Coronary artery (tissue), 2 donors: Measurements from ENCODE around the gene RNU2-63P.
A peak's percentile ranks its signal among the peaks of the same experiment; 100 is the strongest.

Source experiments
- DNase-seq: peaks from one replicate; pipeline ENCODE4 v3.0.0-alpha.2; 2017; ENCODE audit warnings: low spot score
- H3K27ac ChIP-seq, 2 donors: fragments of 200-600 bp; sonication (generic); one replicate each; pipeline ENCODE4 v1.5.1; 2016 to 2019
- H3K4me3 ChIP-seq: fragments of 200-600 bp; sonication (generic); 2 replicates; pipeline ENCODE4 v1.5.1; 2016; ENCODE audit warnings: mild to moderate bottlenecking, moderate library complexity
- CTCF ChIP-seq: fragments of 200-600 bp; sonication (generic); IDR thresholded peaks from one replicate; pipeline ENCODE4 v1.5.1; 2019; ENCODE audit warnings: antibody characterized with exemption

The RNU2-63P gene

GRCh38 chr2:88016960-88017779 is 823 bp upstream of the RNU2-63P start:
- DNase-seq, result no peak
- peak overlapping the region; percentile 34 to 35 for H3K27ac ChIP-seq
- TF ChIP-seq CTCF, result no peak
- H3K4me3 ChIP-seq, result peak overlapping the region; percentile 72

GRCh38 chr2:88011011-88011410 is 5.3 kb downstream of the RNU2-63P start:
- Histone ChIP-seq H3K4me3 (no peak overlapping the region), H3K27ac (no peak overlapping the region)
- DNase-seq, result no peak
- no peak for TF ChIP-seq CTCF

- Histone ChIP-seq H3K4me3 (no peak overlapping the region), H3K27ac (no peak overlapping the region)
- DNase-seq, result no peak
- TF ChIP-seq CTCF, result no peak
Observed at GRCh38 chr2:88010136-88010535, 6.2 kb downstream of the RNU2-63P start.

GRCh38 chr2:88006912-88007439 is 9.4 kb downstream of the RNU2-63P start:
- no peak for TF ChIP-seq CTCF
- Histone ChIP-seq H3K27ac (no peak overlapping the region), H3K4me3 (no peak overlapping the region)
- no peak for DNase-seq

GRCh38 chr2:88005776-88006175 is 10.6 kb downstream of the RNU2-63P start:
- no peak for TF ChIP-seq CTCF
- Histone ChIP-seq H3K27ac (no peak overlapping the region), H3K4me3 (no peak overlapping the region)
- no peak for DNase-seq

GRCh38 chr2:88003074-88003755 is 13.1 kb downstream of the RNU2-63P start:
- no peak for DNase-seq
- no peak overlapping the region for H3K27ac ChIP-seq
- no peak overlapping the region for H3K4me3 ChIP-seq
- TF ChIP-seq CTCF, result no peak
